Measurements from ENCODE around the gene ZBTB45.

DNA sequence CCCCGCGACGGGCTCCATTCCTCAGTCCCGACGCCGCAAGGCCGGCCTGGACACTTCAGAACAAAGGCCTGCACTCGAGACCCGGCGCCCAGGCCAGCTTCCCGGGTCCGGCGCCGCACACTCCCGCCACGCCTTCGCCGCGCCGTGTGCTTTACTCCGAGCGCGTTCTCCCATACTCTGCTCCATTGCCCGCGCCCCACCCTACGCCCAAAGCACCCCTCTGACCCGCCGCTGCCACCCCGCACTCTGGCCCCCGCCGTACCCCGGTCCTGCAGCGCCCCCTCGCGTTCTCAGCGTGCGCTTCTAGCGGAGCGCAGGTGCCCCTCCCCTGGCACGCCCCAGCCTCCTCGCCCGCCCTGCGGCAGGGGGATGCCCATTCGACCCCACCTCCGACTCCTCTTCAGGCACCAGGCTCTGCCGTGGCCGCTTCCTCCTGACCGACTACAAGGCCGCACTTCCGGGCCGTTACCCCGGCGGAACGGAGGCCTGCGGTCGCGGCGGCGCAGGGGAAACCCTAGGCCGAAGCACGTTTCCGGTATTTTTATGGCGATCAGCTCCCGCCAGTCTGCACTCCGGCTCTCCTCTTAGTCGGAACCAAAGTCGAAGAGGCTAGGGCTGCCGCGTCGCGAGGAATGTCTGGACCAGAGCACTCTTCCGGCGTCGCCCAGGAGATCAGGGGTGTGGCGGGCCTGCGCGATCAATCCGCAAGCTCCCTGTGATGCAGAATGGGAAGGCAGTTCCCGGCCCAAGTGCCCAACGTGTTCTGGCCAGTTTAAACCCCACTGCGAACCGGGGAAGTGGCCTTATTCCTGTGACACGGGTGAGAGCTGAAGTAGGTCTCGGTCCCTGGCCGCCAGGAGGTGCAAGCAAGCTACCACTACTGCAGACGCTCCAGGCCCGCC is at the start of gene ZBTB45:
- TF ChIP-seq, protein P1, sequence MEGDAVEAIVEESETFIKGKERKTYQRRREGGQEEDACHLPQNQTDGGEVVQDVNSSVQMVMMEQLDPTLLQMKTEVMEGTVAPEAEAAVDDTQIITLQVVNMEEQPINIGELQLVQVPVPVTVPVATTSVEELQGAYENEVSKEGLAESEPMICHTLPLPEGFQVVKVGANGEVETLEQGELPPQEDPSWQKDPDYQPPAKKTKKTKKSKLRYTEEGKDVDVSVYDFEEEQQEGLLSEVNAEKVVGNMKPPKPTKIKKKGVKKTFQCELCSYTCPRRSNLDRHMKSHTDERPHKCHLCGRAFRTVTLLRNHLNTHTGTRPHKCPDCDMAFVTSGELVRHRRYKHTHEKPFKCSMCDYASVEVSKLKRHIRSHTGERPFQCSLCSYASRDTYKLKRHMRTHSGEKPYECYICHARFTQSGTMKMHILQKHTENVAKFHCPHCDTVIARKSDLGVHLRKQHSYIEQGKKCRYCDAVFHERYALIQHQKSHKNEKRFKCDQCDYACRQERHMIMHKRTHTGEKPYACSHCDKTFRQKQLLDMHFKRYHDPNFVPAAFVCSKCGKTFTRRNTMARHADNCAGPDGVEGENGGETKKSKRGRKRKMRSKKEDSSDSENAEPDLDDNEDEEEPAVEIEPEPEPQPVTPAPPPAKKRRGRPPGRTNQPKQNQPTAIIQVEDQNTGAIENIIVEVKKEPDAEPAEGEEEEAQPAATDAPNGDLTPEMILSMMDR (IDR thresholded peaks at IDR 0.05; ENCODE audit: poor library complexity), result peak; percentile 96
- TF ChIP-seq EZH2 (IDR thresholded peaks at IDR 0.05; ENCODE audit: borderline replicate concordance), result no peak

All from hepatocyte (in vitro differentiated cells).